GM12878 (cell line): ENCODE measurements around the gene NUDCD3. TPM values are rescaled to one million over a fixed set of nuclear protein-coding genes. Genes with fewer than 3 reads are reported as not detected.

Source experiments
- ATAC-seq: fragments of 200-7000 bp; cut with Tn5 transposase; 3 replicates; pipeline ENCODE4 v1.9.1; 2020; ENCODE audit warnings: mild to moderate bottlenecking, moderate library complexity
- BruUV-seq: library from RNA; stranded (reverse); fragments of 400-500 nt; replicated peaks from 2 replicates; lab custom pipeline; 2021; lab: Mats Ljungman, UMichigan
- CTCF ChIA-PET: fragments of 300-600 bp; sonication (Branson Sonifier 250); formaldehyde crosslinking; extraction: SDS; loops from one replicate; lab custom pipeline; 2021; ENCODE audit warnings: inconsistent platforms; lab: Yijun Ruan, JAX
- POLR2A ChIA-PET: fragments of 350-600 bp; formaldehyde crosslinking; extraction: SDS; loops from one replicate; lab custom pipeline; 2021; ENCODE audit warnings: inconsistent platforms; lab: Charles Lee
- RAD21 ChIA-PET: fragments of 300-600 bp; sonication (Branson Sonifier 250); formaldehyde crosslinking; loops from one replicate; lab custom pipeline; 2023; ENCODE audit warnings: antibody characterized with exemption; ENCODE audit not compliant: unreplicated experiment; lab: Charles Lee
- SMC1A ChIA-PET: fragments of 300-600 bp; sonication (Branson Sonifier 250); formaldehyde crosslinking; loops from one replicate; lab custom pipeline; 2023; ENCODE audit not compliant: unreplicated experiment, uncharacterized antibody; lab: Charles Lee
- DNase-seq: peaks from one replicate; pipeline ENCODE4 v3.0.0-alpha.2; 2011; ENCODE audit warnings: low read depth, low spot score
- FAIRE-seq: peaks from 3 replicates; lab custom pipeline; 2011; peaks lifted over from hg19 to GRCh38; lab: Jason Lieb, UNC
- H2AFZ ChIP-seq: 2 replicates; pipeline ENCODE4 v1.6.0; 2011; ENCODE audit warnings: low read depth, low read length, control low read depth; ENCODE audit not compliant: control insufficient read depth
- H3K27ac ChIP-seq: 2 replicates; pipeline ENCODE4 v1.5.1; 2011; ENCODE audit warnings: control low read depth; ENCODE audit not compliant: control insufficient read depth, insufficient read depth
- H3K27me3 ChIP-seq, 2 experiments: replicated peaks in 1 of 2; 2 replicates each; pipeline versions ENCODE4 v1.6.0 to v1.6.1; 2011; ENCODE audit warnings: low read length in 1 of 2; ENCODE audit not compliant: control insufficient read depth in 2 of 2, insufficient read depth in 2 of 2
- H3K36me3 ChIP-seq, 2 experiments: 2 replicates each; pipeline ENCODE4 v1.5.1; 2011; ENCODE audit warnings: low read length in 1 of 2; ENCODE audit not compliant: control insufficient read depth in 2 of 2, insufficient read depth in 2 of 2
- H3K4me1 ChIP-seq: 2 replicates; pipeline ENCODE4 v1.6.1; 2011; ENCODE audit warnings: mild to moderate bottlenecking, low read length, moderate library complexity, mixed read lengths; ENCODE audit not compliant: control insufficient read depth, insufficient read depth
- H3K4me2 ChIP-seq: 2 replicates; pipeline ENCODE4 v1.6.0; 2011; ENCODE audit warnings: control low read depth; ENCODE audit not compliant: control insufficient read depth, insufficient read depth
- H3K4me3 ChIP-seq: fragments of 200-600 bp; sonication (generic); 2 replicates; pipeline ENCODE4 v1.5.1; 2016
- H3K79me2 ChIP-seq: 2 replicates; pipeline ENCODE4 v1.6.0; 2011; ENCODE audit warnings: low read length; ENCODE audit not compliant: control insufficient read depth, insufficient read depth
- H3K9ac ChIP-seq: 2 replicates; pipeline ENCODE4 v1.8.0; 2011; ENCODE audit warnings: low read length, control low read depth, mixed read lengths; ENCODE audit not compliant: control insufficient read depth, insufficient read depth
- H3K9me3 ChIP-seq: replicated peaks from 3 replicates; pipeline ENCODE4 v1.5.1; 2011; ENCODE audit warnings: mild to moderate bottlenecking, low read length; ENCODE audit not compliant: control insufficient read depth, insufficient read depth
- H4K20me1 ChIP-seq: 2 replicates; pipeline ENCODE4 v1.6.0; 2011; ENCODE audit not compliant: control insufficient read depth, insufficient read depth
- BRCA1 ChIP-seq: IDR thresholded peaks from 2 replicates; pipeline ENCODE4 v1.6.1; 2011; ENCODE audit warnings: low read depth, low read length, improper control_type of control experiment
- CHD2 ChIP-seq: IDR thresholded peaks from 2 replicates; pipeline ENCODE4 v1.6.1; 2011; ENCODE audit warnings: low read depth, low read length, improper control_type of control experiment, borderline replicate concordance
- CREB1 ChIP-seq: IDR thresholded peaks from 2 replicates; pipeline ENCODE4 v1.6.1; 2012; ENCODE audit warnings: low read depth, mild to moderate bottlenecking, inconsistent platforms
- HDAC6 ChIP-seq: fragments of 200-600 bp; sonication (generic); IDR thresholded peaks from one replicate; pipeline ENCODE4 v1.8.0; 2017; ENCODE audit warnings: antibody characterized with exemption; ENCODE audit not compliant: unreplicated experiment
- NFXL1 ChIP-seq: fragments of 450-650 bp; IDR thresholded peaks from 2 replicates; pipeline ENCODE4 v1.6.1; 2017; ENCODE audit warnings: antibody characterized with exemption, mild to moderate bottlenecking, borderline replicate concordance
- POLR2AphosphoS5 ChIP-seq: IDR thresholded peaks from 2 replicates; pipeline ENCODE4 v1.6.1; 2011; ENCODE audit warnings: mild to moderate bottlenecking, low read length, inconsistent platforms
- RFX5 ChIP-seq: IDR thresholded peaks from 2 replicates; pipeline ENCODE4 v1.6.1; 2011; ENCODE audit warnings: low read depth, low read length, improper control_type of control experiment
- SPI1 ChIP-seq: IDR thresholded peaks from 2 replicates; pipeline ENCODE4 v1.6.1; 2011; ENCODE audit warnings: low read depth, mild to moderate bottlenecking, low read length, moderate library complexity, borderline replicate concordance; ENCODE audit not compliant: insufficient read depth
- TARDBP ChIP-seq: IDR thresholded peaks from 2 replicates; pipeline ENCODE4 v1.6.1; 2016; ENCODE audit warnings: borderline replicate concordance
- TCF3 ChIP-seq: IDR thresholded peaks from 2 replicates; pipeline ENCODE4 v1.6.1; 2012; ENCODE audit warnings: low read depth, mild to moderate bottlenecking, low read length, borderline replicate concordance; ENCODE audit not compliant: insufficient read depth
- YY1 ChIP-seq: IDR thresholded peaks from 2 replicates; pipeline ENCODE4 v1.6.1; 2011; ENCODE audit warnings: low read depth, mild to moderate bottlenecking, low read length
- WGBS: methylation state at CpG from one replicate; pipeline ENCODE4 v1.1.6; 2016; ENCODE audit warnings: low lambda C conversion rate; ENCODE audit not compliant: insufficient replicate concordance, insufficient coverage; ENCODE audit errors: missing lambda C conversion rate; 5-methylcytosine and 5-hydroxymethylcytosine counted together
- in situ Hi-C: fragments of 300-500 bp; cut with MboI; formaldehyde crosslinking; loops from 9 replicates; pipeline ENCODE4 v1.14.3; 2018; ENCODE audit warnings: mixed read lengths
- intact Hi-C: fragments of 100-400 bp; cut with micrococcal nuclease; formaldehyde crosslinking; loops from one replicate; pipeline ENCODE4 v1.14.2; 2022; ENCODE audit not compliant: unreplicated experiment
- polyA plus RNA-seq, 11 experiments: library from polyadenylated mRNA; depleted of rRNA in 4 of 11; unstranded in 6 of 11; stranded (reverse) in 5 of 11; fragments of >200 nt; fragmentation: Nextera tagmentation in 4 of 11; fragmentation: Illumina TruSeq in 1 of 11; extraction: Ambion mirVana in 4 of 11; extraction: Trizol in 1 of 11; gene quantifications; 1 replicate in 1 of 11; 2 replicates in 10 of 11; pipeline versions ENCODE4 v1.2.1 to v1.2.3, GENCODE V29; 2011 to 2016; ENCODE audit warnings: inconsistent platforms in 2 of 11, missing spikeins in 2 of 11, low read depth in 1 of 11
- total RNA-seq, 4 experiments: library from RNA; depleted of rRNA in 3 of 4; stranded (reverse); fragments of >200 nt in 3 of 4; fragmentation: Illumina TruSeq in 1 of 4; extraction: Trizol in 1 of 4; gene quantifications; 2 replicates each; pipeline versions ENCODE4 v1.2.1 to v1.2.3, GENCODE V29; 2013 to 2021
- TF ChIP-seq, protein P1 (sequence below): IDR thresholded peaks from 2 replicates; pipeline ENCODE4 v1.6.1; 2011; ENCODE audit warnings: borderline replicate concordance, low read depth, mild to moderate bottlenecking, moderate library complexity, mixed read lengths, low read length; ENCODE audit not compliant: insufficient read depth; ENCODE audit errors: extremely low read length
- TF ChIP-seq, protein P2 (sequence below): fragments of 450-650 bp; formaldehyde crosslinking; IDR thresholded peaks from 2 replicates; pipeline ENCODE4 v1.4.0; 2022; ENCODE audit warnings: mild to moderate bottlenecking, moderate library complexity

Gene NUDCD3
- total and polyA plus RNA-seq, 10 of the 15 experiments (the other 5 are each of a cell fraction or from before 2014, with no cell fraction given), result 25.0 to 89.8 (median 46.4) TPM

DNA sequence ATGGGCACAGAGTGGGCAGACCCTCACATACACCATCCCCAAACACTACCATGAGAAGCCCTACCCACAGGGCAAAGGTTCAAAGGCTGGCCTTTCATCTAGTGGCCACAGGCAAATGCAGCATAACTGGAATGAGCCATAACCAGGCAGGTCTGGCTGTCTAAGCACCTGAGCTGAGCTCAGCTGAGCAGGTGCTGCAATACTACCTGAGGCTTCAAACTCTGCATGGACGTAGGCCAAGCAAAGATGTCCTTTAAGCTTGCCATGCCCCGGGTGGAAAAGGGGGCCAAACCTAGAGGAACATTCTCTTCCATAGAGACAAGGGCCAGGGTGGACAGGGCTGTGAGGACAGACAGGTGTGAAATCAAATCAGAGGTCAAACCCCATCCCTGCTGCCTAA is 99.8 kb downstream of the NUDCD3 start (continued):
- TF ChIP-seq NFXL1, result no peak
- TF ChIP-seq, all 136 proteins: peak for 0

DNA sequence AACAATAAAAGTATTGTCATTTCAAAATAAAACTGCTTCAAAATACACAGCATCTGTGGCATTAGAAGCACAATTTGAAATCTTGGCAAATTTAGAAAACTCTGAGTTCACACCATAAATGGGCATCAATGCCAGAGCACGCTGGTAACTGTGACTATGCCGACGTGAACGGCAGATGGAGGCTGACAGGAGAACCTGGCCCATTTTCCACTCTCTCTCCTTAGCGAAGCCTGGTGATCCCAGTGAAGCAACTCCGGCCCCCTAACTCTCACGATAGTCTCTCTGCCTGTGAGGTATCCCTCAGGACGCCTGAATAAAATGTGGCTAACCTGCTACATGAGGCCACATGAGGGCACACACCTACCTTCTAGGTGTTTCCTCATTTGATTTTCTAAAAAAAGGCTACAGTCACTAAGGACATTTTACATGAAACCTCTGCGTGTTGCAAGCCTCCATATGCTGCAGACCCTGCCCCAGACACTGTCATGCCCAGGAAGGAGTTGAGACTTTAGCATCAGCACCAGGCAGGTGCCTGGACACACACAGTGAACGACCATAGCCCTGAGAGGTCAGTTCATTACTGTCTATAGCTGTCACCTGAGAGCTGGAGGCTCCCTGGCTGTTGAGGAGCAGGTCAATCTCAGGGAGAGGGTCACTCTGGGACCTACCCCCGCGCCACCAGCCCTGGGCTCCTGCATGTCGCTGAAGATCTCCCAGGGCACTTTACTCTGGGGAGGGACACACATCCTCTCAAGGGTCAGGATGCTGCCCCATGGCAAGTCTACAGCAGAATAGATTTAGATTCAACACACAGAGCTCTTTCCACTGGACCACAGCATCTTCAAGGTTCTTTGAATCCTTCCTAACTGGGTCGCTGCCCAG is 102.1 kb downstream of the NUDCD3 start:
- H3K9ac ChIP-seq, result no peak overlapping the region
- H3K9me3 ChIP-seq, result no peaks in the 10 kb centered on the region
- ChIA-PET CTCF (no interaction called here), RAD21 (no interaction called here), SMC1A (no interaction called here), POLR2A (no interaction called here)
- H3K4me1 ChIP-seq, result no peaks in the 10 kb centered on the region
- no peak overlapping the region for H3K4me3 ChIP-seq
- in situ Hi-C loops (no loop called here), intact Hi-C loops (no loop called here)
- H3K4me2 ChIP-seq, result no peak overlapping the region
- no peaks in the 10 kb centered on the region for H3K27me3 ChIP-seq
- no peak overlapping the region for H3K27ac ChIP-seq
- ATAC-seq (no peak), FAIRE-seq (no peak), DNase-seq (no peak)
- no TSS peak for BruUV-seq
- H4K20me1 ChIP-seq, result no peaks in the 10 kb centered on the region
- H3K36me3 ChIP-seq, result peaks cover 16 to 23% of the 10 kb centered on the region in 2 experiments
- 89% methylated on average over 14 of the region's 14 CpGs for WGBS
- no peaks in the 10 kb centered on the region for H3K79me2 ChIP-seq
- no peak overlapping the region for H2AFZ ChIP-seq
- TF ChIP-seq, protein P1, sequence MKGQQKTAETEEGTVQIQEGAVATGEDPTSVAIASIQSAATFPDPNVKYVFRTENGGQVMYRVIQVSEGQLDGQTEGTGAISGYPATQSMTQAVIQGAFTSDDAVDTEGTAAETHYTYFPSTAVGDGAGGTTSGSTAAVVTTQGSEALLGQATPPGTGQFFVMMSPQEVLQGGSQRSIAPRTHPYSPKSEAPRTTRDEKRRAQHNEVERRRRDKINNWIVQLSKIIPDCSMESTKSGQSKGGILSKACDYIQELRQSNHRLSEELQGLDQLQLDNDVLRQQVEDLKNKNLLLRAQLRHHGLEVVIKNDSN, result no peak
- TF ChIP-seq BRCA1, result no peak
- no peak for TF ChIP-seq CHD2
- no peak for TF ChIP-seq POLR2AphosphoS5
- TF ChIP-seq SPI1, result no peak
- no peak for TF ChIP-seq TARDBP
- no peak for TF ChIP-seq YY1
- no peak for TF ChIP-seq TCF3
- no peak for TF ChIP-seq RFX5
- TF ChIP-seq, protein P2, sequence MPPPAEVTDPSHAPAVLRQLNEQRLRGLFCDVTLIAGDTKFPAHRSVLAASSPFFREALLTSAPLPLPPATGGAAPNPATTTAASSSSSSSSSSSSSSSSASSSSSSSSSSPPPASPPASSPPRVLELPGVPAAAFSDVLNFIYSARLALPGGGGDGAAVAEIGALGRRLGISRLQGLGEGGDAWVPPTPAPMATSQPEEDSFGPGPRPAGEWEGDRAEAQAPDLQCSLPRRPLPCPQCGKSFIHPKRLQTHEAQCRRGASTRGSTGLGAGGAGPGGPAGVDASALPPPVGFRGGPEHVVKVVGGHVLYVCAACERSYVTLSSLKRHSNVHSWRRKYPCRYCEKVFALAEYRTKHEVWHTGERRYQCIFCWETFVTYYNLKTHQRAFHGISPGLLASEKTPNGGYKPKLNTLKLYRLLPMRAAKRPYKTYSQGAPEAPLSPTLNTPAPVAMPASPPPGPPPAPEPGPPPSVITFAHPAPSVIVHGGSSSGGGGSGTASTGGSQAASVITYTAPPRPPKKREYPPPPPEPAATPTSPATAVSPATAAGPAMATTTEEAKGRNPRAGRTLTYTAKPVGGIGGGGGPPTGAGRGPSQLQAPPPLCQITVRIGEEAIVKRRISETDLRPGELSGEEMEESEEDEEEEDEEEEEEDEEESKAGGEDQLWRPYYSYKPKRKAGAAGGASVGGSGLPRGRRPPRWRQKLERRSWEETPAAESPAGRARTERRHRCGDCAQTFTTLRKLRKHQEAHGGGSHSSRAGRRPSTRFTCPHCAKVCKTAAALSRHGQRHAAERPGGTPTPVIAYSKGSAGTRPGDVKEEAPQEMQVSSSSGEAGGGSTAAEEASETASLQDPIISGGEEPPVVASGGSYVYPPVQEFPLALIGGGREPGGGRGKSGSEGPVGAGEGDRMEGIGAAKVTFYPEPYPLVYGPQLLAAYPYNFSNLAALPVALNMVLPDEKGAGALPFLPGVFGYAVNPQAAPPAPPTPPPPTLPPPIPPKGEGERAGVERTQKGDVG (CRISPR knock-in tag), result no peak
- no peak for TF ChIP-seq CREB1
- no peak for TF ChIP-seq HDAC6
